Mesenchymal stem cell (in vitro differentiated cells and primary cell): ENCODE results near the gene GPX1.
A peak's percentile ranks its signal among the peaks of the same experiment; 100 is the strongest.
"Not testable (repeated sequence)": the region's sequence is repeated elsewhere in the genome, so short reads cannot be mapped to it uniquely, and the experiment has no call there.

Experiments
- DNase-seq: peaks from one replicate; pipeline ENCODE4 v3.0.0-alpha.2; 2013
- H2AFZ ChIP-seq: one replicate; pipeline ENCODE4 v1.6.1; 2013; ENCODE audit warnings: low read depth, mild to moderate bottlenecking, control low read depth, inconsistent platforms, low read length, moderate library complexity
- H2AK5ac ChIP-seq: 2 replicates; pipeline ENCODE4 v1.6.1; 2013; ENCODE audit warnings: low read length, moderate library complexity, mild to moderate bottlenecking, inconsistent platforms; ENCODE audit not compliant: severe bottlenecking
- H2BK120ac ChIP-seq: one replicate; pipeline ENCODE4 v1.6.1; 2013; ENCODE audit warnings: low read depth, mild to moderate bottlenecking, inconsistent platforms, low read length, moderate library complexity
- H2BK12ac ChIP-seq, 2 experiments: one replicate each; pipeline ENCODE4 v1.6.1; 2013; ENCODE audit warnings: inconsistent platforms in 2 of 2, low read length in 2 of 2, mild to moderate bottlenecking in 2 of 2, moderate library complexity in 2 of 2, control low read depth in 1 of 2
- H2BK15ac ChIP-seq: one replicate; pipeline ENCODE4 v1.6.1; 2013; ENCODE audit warnings: mild to moderate bottlenecking, low read depth, inconsistent platforms; ENCODE audit not compliant: poor library complexity, severe bottlenecking
- H2BK5ac ChIP-seq: 2 replicates; pipeline ENCODE4 v1.6.1; 2013; ENCODE audit warnings: low read depth, mild to moderate bottlenecking, low read length, control low read depth, inconsistent platforms; ENCODE audit not compliant: poor library complexity, severe bottlenecking
- H3K14ac ChIP-seq, 2 experiments: one replicate each; pipeline ENCODE4 v1.6.1; 2013; ENCODE audit warnings: inconsistent platforms in 2 of 2, low read length in 2 of 2, control low read depth in 1 of 2, mild to moderate bottlenecking in 1 of 2, moderate library complexity in 1 of 2
- H3K18ac ChIP-seq, 2 experiments: one replicate each; pipeline ENCODE4 v1.6.1; 2013; ENCODE audit warnings: inconsistent platforms in 2 of 2, low read length in 2 of 2, control low read depth in 1 of 2, low read depth in 1 of 2, mild to moderate bottlenecking in 1 of 2
- H3K23ac ChIP-seq, 2 experiments: one replicate each; pipeline ENCODE4 v1.6.1; 2013; ENCODE audit warnings: inconsistent platforms in 2 of 2, low read length in 2 of 2, mild to moderate bottlenecking in 2 of 2, moderate library complexity in 2 of 2, control low read depth in 1 of 2
- H3K27ac ChIP-seq: 2 replicates; pipeline ENCODE4 v1.5.1; 2013; ENCODE audit warnings: mild to moderate bottlenecking, moderate library complexity, low read length, control low read depth, inconsistent platforms; ENCODE audit not compliant: poor library complexity, severe bottlenecking
- H3K27me3 ChIP-seq, 2 experiments: 2 replicates each; pipeline versions ENCODE4 v1.6.1 to v1.7.0; 2013; ENCODE audit warnings: low read length in 2 of 2, mild to moderate bottlenecking in 2 of 2, moderate library complexity in 2 of 2, control low read depth in 1 of 2, inconsistent platforms in 1 of 2; ENCODE audit not compliant: control insufficient read depth in 1 of 2, insufficient read depth in 1 of 2
- H3K36me3 ChIP-seq, 2 experiments: 2 replicates each; pipeline versions ENCODE4 v1.6.1 to v1.7.0; 2013; ENCODE audit warnings: low read length in 2 of 2, control low read depth in 1 of 2, inconsistent platforms in 1 of 2, low read depth in 1 of 2, mild to moderate bottlenecking in 1 of 2; ENCODE audit not compliant: insufficient read depth in 2 of 2, control insufficient read depth in 1 of 2
- H3K4ac ChIP-seq, 2 experiments: one replicate each; pipeline ENCODE4 v1.6.1; 2013; ENCODE audit warnings: inconsistent platforms in 2 of 2, low read length in 2 of 2, mild to moderate bottlenecking in 2 of 2, moderate library complexity in 2 of 2, control low read depth in 1 of 2, low read depth in 1 of 2
- H3K4me1 ChIP-seq: 2 replicates; pipeline ENCODE4 v1.6.1; 2013; ENCODE audit warnings: low read depth, low read length, control low read depth; ENCODE audit not compliant: control insufficient read depth, insufficient read depth
- H3K4me2 ChIP-seq: 2 replicates; pipeline ENCODE4 v1.6.1; 2013; ENCODE audit warnings: low read length, mild to moderate bottlenecking, inconsistent platforms; ENCODE audit not compliant: poor library complexity, severe bottlenecking
- H3K4me3 ChIP-seq, 2 experiments: 2 replicates each; pipeline versions ENCODE4 v1.5.1 to v1.7.0; 2013; ENCODE audit warnings: low read length in 2 of 2, mild to moderate bottlenecking in 2 of 2, control low read depth in 1 of 2, low read depth in 1 of 2; ENCODE audit not compliant: insufficient read depth in 1 of 2
- H3K79me1 ChIP-seq: replicated peaks from 2 replicates; pipeline ENCODE4 v1.6.1; 2013; ENCODE audit warnings: mild to moderate bottlenecking, control low read depth, low read length, inconsistent platforms; ENCODE audit not compliant: poor library complexity, severe bottlenecking
- H3K9ac ChIP-seq: 2 replicates; pipeline ENCODE4 v1.7.0; 2013; ENCODE audit warnings: mild to moderate bottlenecking, low read length, moderate library complexity
- H3K9me3 ChIP-seq: 2 replicates; pipeline ENCODE4 v1.7.0; 2013; ENCODE audit warnings: mild to moderate bottlenecking, low read length; ENCODE audit not compliant: control insufficient read depth
- H4K8ac ChIP-seq: one replicate; pipeline ENCODE4 v1.6.1; 2013; ENCODE audit warnings: inconsistent platforms, mild to moderate bottlenecking, low read length, moderate library complexity
- H4K91ac ChIP-seq: one replicate; pipeline ENCODE4 v1.6.1; 2013; ENCODE audit warnings: mild to moderate bottlenecking, low read length, inconsistent platforms
- WGBS: methylation state at CpG from one replicate; pipeline ENCODE4 v1.1.7; 2013; ENCODE audit warnings: mixed read lengths; 5-methylcytosine and 5-hydroxymethylcytosine counted together

Gene GPX1

GRCh38 chr3:49401766-49402165 is 43.6 kb upstream of the GPX1 start:
- no peak for DNase-seq
- Histone ChIP-seq H3K4me2 (no peak overlapping the region), H3K27me3 (no peaks in the 10 kb centered on the region), H3K27ac (no peak overlapping the region), H4K8ac (no peak overlapping the region), H3K9me3 (no peaks in the 10 kb centered on the region), H2AFZ (no peak overlapping the region), H3K23ac (no peak overlapping the region), H2BK120ac (no peak overlapping the region), H4K91ac (no peak overlapping the region), H2BK5ac (no peak overlapping the region), H3K4me3 (no peak overlapping the region), H3K9ac (no peak overlapping the region), H3K14ac (no peak overlapping the region), H3K4me1 (peaks cover 10% of the 10 kb centered on the region), H2BK12ac (no peak overlapping the region), H3K79me1 (no peaks in the 10 kb centered on the region), H3K4ac (peak overlapping the region in 1 of 2 experiments; percentile 15), H2AK5ac (no peak overlapping the region), H2BK15ac (no peak overlapping the region), H3K18ac (no peak overlapping the region), H3K36me3 (peaks cover 16 to 19% of the 10 kb centered on the region in 2 experiments)
- WGBS, result 87% methylated on average over 1 of the region's 2 CpGs

- Histone ChIP-seq H4K8ac (no peak overlapping the region), H3K36me3 (peaks cover 24 to 37% of the 10 kb centered on the region in 2 experiments), H2BK5ac (no peak overlapping the region), H3K4ac (no peak overlapping the region), H3K4me2 (no peak overlapping the region), H3K9ac (no peak overlapping the region), H3K27me3 (no peaks in the 10 kb centered on the region), H4K91ac (no peak overlapping the region), H3K4me1 (peaks cover 5% of the 10 kb centered on the region), H3K18ac (no peak overlapping the region), H2BK12ac (no peak overlapping the region), H2BK15ac (no peak overlapping the region), H3K79me1 (no peaks in the 10 kb centered on the region), H3K14ac (no peak overlapping the region), H3K9me3 (no peaks in the 10 kb centered on the region), H3K4me3 (no peak overlapping the region), H2AFZ (no peak overlapping the region), H3K23ac (no peak overlapping the region), H3K27ac (peak overlapping the region; percentile 29), H2BK120ac (no peak overlapping the region), H2AK5ac (no peak overlapping the region)
- peak; percentile 63 for DNase-seq
- WGBS, result 84% methylated on average over 1 of the region's 3 CpGs
Observed at GRCh38 chr3:49399461-49399860, 41.3 kb upstream of the GPX1 start.

DNA sequence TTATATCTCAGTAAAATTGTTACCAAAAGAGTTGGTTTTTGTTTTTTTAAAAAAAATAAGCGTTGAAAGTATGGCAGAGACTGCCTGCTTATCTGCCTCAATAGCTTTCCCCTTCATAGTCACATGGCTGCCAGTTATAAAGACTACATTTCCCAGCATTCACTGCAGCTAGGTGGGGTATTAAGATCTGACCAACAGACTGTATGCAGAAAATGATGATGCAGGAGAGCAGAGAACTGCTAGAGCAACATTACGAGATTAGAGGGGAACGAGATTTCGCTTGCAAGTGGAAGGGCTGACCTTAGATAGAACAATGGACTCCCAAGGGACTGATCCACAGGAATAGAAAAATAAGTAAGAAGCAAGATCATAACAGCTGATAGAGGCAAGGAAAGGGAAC is 39.3 kb upstream of the GPX1 start:
- H2AK5ac ChIP-seq, result no peak overlapping the region
- H3K4me1 ChIP-seq, result peaks cover 4% of the 10 kb centered on the region
- H3K79me1 ChIP-seq, result no peaks in the 10 kb centered on the region
- H3K36me3 ChIP-seq, result peaks cover 21 to 31% of the 10 kb centered on the region in 2 experiments
- no peak overlapping the region for H2BK5ac ChIP-seq
- H3K14ac ChIP-seq, result no peak overlapping the region
- H3K9ac ChIP-seq, result no peak overlapping the region
- peak; percentile 52 for DNase-seq
- H3K4me3 ChIP-seq, result no peak overlapping the region
- no peak overlapping the region for H3K4me2 ChIP-seq
- no peak overlapping the region for H2BK15ac ChIP-seq
- H3K4ac ChIP-seq, result no peak overlapping the region
- 84% methylated on average over 3 of the region's 4 CpGs for WGBS
- H3K9me3 ChIP-seq, result no peaks in the 10 kb centered on the region
- no peak overlapping the region for H2BK12ac ChIP-seq
- no peak overlapping the region for H3K27ac ChIP-seq
- H2AFZ ChIP-seq, result no peak overlapping the region
- no peak overlapping the region for H4K91ac ChIP-seq
- H3K27me3 ChIP-seq, result no peaks in the 10 kb centered on the region
- no peak overlapping the region for H2BK120ac ChIP-seq
- H4K8ac ChIP-seq, result no peak overlapping the region
- H3K23ac ChIP-seq, result no peak overlapping the region
- H3K18ac ChIP-seq, result no peak overlapping the region

- WGBS, result 98% methylated on average over 10 of the region's 10 CpGs
- H3K4me2 ChIP-seq, H3K4me3 ChIP-seq, H2BK15ac ChIP-seq, H2BK5ac ChIP-seq, H4K8ac ChIP-seq, H3K4ac ChIP-seq, H4K91ac ChIP-seq, H3K27me3 ChIP-seq, H2AK5ac ChIP-seq, DNase-seq, H2BK120ac ChIP-seq, H3K9me3 ChIP-seq, H2BK12ac ChIP-seq, H3K27ac ChIP-seq, H3K18ac ChIP-seq, H3K14ac ChIP-seq, H3K4me1 ChIP-seq, H2AFZ ChIP-seq, H3K9ac ChIP-seq, H3K23ac ChIP-seq, H3K79me1 ChIP-seq: not testable (repeated sequence)
- peaks cover 10 to 23% of the 10 kb centered on the region in 2 experiments for H3K36me3 ChIP-seq
Observed at GRCh38 chr3:49391310-49391709, 33.2 kb upstream of the GPX1 start.
